DMS79 (cell line): ENCODE data around the gene LIPT2.
A peak's percentile ranks its signal among the peaks of the same experiment; 100 is the strongest.

Experiments used
- DNase-seq: peaks from one replicate; lab custom pipeline; 2025; lab: John Stamatoyannopoulos, UW

The LIPT2 gene

GRCh38 chr11:74504100-74504691 lies 10.7 kb upstream of the LIPT2 start:
- DNase-seq: no peak

DNA sequence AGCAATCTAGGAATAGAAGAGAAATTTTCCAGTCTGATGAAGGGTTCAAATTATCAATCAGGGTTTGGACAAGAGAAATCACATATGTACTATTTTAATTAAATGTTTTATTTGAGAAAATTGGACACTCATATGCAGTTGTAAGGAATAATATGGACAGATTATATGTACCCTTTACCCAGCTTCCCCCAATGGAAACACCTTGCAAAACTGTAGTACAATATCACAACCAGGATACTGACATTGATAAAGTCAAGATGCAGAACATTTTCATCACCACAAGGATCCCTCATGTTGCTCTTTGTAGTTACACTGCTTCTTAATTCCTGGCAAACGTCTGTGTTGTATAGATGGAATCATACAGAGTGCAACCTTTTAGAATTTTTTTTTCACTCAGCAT lies 1.4 kb upstream of the LIPT2 start:
- no peak for DNase-seq

DNA sequence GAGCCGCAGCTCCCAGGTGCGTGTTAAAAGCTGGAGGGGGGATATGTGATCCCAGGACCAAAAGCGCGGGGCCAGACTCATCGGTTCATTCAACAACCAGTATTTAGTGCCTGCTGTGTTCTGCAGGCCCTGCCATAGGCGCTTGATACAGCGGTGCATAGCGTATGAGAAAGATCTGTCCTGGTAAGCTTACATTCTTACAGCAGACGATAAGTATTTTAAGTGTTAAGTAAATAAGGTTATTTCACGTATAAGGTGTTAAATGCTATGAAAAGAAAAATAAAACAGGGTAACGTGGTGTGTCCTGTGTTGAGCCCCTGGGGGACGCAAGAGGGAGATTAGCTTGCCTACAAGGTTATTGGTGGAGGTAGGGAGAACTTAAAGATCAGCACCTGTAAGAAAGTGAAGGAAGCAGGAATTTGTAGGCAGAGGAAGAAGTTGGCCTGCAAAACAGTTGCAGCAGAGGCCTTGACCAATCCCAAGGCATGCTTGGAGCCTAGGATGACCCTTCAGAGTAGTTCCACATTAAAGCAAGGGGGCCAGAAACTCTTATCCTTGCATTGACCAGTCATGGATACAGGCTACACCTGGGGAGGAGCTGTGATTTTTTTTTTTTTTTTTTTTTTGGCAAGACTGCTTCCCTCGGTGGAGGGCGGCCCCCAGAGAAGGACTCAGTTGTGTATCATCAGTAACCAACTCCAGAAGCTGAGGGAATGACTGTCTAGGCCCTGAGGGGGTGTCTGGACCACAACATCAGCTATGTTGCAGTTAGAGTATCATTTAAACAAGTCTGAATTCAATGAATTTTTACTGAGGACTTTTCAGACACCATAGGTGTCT lies 487 bp upstream of the LIPT2 start:
- DNase-seq: peak; percentile 84

DNA sequence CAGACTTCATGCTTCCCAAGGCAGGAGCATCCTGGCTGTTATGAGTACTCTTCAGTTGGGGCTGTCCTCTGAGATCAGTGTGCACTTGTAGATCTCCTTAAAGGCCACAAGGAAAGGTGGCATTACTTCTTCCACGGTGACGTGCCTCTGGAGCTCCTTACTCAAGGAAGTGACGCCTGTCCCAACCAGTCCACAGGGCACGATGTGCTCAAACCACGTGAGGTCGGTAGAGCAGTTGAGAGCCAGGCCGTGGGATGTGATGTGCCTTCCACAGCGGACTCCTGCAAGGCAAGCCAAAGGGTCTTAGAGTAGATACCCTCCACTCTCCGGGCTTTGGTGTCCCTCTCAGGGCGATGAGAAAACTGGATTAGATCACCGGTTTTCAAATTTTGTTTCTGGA lies 1.4 kb downstream of the LIPT2 start:
- DNase-seq: no peak

DNA sequence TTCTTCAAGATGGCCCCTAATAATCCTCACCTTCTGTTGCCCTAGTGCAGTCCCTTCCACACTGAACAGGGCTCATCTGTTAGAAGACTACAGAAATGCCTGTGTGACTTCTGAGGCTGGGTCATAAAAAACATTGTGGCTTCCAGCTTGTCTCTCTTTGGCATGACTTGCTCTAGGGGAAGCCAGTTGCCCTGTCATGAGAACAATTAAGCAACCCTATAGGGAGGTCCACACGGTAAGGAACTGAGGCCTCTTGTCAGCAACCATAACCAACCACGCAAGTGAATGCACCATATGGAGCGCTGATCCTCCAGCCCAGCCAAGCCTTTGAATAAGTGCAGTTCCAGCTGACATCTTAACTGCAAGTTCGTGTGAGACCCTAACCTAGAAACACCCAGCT lies 2.6 kb downstream of the LIPT2 start:
- no peak for DNase-seq

DNA sequence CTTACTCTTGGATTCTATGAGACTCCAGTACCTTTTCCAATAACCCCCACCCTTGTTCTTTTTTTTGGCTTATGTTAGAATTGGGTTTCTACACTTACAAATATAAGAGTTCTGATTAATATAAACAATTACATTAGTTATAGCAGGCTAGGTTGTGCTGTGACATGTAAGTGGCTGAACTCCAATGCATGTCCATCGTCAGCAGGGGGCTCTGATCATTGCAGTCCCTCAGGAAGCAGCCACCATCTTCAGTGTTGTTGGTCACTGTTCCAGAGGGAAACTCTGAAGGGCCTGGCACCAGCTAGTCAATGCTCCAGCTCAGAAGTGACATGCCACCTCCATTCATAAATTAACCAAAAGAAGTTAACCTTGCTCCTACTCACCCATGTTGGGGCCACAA lies 5.6 kb downstream of the LIPT2 start:
- DNase-seq: no peak

DNA sequence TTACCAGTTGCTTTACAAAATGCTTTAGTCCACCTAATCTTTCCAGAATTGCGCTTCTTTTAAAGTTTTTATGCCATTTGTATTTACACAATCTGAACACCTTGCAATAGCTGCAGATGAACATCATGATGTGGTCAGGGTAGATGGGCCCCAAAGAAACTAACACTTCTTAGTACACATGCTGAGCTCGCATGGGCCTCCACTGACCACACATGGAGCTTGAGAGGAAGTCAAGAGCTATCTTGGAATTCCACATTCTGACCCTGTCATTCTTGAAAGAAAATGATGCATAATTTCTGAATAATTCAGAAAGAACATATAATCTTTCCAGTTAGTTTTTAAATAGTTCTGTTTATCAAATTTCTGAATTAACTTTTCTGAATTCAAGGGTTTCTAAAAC lies 7.7 kb downstream of the LIPT2 start:
- no peak for DNase-seq

DNA sequence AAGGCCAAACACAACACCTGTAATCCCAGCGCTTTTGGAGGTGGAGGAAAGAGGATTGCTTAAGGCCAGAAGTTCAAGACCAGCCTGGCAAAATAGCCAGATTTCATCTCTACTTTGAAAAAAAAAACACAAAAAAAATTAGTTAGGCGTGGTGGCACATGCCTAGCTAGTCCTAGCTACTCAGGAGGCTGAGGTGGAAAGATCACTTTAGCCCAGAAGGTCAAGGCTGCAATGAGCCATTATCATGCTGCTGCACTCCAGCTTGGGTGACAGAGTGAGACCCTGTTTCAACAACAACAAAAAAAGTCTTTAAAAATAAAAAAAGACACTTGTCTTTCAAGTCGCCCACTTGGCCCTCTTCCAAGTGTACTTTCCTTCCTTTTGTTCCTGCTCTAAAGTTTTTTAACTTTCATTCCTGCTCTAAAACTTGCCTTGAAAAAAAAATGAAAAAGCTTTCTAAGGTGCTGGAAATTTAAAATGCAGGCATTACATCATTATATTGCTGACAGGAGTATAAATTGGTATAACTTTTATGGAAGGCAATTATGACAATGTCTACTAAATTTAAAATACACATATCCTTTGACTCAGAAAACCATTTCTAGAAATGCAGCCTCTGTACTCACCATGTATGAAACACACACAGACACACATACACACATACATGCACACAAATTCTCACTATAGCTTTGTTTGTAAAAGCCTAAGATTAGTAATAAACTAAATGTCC lies 12.7 kb downstream of the LIPT2 start:
- no peak for DNase-seq

DNA sequence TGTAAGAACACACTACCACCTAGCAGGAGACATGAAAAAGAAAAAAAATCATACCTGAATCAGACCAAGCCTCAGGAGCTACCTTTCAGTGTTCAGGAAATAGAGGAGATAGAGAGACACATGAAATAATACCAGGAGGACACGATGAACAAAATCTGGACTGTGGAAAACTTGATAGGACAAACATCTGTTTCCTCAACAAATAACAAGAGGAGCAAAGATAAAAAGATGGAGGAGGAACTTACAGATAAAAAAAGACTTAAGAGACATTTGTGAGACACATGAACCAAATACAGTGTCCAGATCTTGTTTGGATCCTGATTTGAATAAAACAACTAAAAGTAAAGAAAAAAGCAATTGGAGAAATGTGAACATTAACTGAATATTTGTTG lies 13.8 kb downstream of the LIPT2 start:
- no peak for DNase-seq

DNA sequence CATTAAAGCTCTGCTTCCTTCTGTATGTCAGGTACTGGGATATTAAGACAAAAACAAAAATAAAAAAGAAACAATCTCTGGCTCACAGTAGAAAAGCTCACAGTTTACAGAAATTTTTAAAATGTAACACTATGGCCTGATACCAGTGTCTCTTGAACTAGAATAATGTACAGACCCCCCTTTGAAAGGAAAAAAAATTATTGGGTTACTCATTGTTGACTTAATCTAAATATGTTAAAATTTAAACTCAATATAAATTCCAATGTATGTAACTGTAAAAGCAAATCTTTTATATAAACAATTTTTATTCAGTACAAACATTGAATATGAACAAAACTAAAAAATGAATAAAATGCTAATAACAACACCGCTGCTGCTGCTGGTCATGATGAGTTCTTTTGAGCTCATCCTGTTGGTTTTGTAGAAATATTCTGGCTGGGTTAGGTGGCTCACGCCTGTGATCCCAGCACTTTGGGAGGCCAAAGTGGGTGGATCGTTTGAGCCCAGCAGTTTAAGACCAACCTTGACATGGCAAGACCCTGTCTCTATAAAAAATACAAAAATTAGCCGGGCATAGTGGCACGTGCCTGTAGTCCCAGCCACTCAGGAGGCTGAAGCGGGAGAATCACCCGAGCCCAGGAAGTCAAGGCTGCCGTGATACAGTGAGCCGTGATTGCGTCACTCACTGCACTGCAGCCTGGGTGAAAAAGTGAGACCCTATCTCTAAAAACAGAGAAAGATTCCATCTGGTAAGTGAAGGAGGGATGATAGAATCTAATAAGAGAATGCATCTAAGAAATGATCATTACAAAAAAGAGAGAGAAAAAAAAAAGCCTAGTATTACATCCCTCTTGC lies 14.4 kb downstream of the LIPT2 start:
- DNase-seq: no peak

- DNase-seq: no peak
Measured at GRCh38 chr11:74476536-74476935, 17.0 kb downstream of the LIPT2 start.

DNA sequence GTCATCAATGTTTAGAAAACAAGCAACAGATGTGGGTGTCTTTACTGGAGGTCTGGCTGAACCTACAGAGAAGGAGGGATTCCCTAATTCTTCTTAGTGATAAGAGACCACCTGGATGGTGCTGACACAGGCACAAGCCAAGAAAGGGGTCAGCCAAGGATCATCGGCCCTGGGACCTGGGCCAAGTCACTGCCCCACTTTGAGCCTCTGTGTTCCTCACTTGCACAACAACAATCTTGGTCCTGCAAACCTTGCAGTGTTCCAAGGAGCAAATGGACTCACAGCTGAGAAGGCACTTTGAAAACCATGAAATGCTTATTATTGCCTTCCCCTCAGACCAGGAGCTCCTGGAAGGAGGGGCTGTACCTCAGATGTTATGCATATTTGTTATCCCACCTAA lies 19.2 kb downstream of the LIPT2 start:
- DNase-seq: no peak

DNA sequence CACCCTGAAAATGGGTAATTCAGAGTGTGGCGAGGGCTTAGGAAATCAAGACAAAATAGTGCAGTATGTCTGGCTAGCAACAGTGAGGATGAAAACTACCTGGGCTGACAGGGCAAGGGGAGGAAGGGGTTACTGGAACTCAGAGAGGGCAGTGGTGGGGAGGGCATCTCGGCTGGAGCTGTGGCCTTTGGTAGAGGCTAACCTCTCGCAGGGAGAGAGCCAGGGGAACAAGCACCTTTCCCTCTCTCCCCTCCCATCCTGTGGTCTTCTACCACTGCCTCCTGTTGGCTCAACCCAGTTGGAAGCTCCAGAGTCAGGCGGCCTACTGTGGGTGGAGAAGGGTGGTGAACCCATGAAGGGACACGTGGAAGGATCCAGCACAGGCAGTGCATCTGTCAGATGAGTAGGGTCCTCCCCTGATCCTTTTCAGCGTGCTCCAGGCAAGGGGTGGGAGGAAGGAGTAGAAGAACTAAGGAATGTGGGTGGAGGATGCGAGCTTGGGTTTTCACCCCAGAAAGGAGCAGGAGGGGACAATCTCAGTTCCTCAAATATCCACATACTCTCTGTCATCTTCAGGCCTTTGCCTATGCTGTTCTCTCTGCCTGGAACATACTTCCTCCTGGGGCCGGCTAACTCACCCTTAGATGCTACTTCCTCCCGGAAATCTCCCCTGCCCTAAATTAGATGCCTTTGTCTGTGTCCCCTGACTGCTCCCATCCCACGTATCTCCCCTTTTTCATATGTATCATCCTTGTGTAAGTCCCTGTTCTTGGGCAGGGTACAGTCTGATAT lies 19.9 kb downstream of the LIPT2 start:
- no peak for DNase-seq

DNA sequence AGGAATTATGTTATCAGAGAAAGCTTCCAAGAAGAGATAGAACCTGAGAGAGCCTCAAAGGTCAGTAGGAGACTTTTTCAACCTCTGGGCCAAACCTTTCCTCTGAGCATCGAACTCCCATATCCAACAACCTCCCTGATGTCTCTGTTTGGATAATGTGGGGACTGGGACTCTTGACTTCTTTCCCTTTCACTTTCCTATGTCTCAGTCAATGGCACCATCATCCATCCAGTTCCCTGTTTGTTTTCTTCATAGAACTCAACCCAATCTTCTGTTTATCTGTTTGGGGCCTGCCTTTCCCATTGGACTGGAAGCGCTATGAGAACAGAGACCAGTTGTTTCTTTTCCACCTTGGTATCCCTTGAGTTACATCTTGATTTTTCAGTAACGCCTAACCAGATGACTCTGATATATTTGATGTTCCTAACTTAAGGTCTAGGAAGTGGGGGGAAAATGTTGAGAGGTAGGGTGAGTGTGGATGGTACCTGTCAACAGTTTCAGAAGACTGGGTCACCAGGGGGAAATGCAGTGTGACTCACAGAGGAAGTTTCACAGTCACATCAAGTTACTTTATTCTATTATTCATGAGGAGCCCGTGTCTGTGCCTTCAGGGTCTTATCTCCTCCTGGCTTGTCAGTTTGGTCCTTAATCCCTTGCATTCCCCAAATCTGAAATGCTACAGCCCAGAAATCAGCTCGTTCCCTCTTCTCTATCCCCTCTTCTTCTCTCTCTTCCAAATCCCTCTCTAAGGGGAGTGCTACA lies 21.7 kb downstream of the LIPT2 start:
- no peak for DNase-seq

DNA sequence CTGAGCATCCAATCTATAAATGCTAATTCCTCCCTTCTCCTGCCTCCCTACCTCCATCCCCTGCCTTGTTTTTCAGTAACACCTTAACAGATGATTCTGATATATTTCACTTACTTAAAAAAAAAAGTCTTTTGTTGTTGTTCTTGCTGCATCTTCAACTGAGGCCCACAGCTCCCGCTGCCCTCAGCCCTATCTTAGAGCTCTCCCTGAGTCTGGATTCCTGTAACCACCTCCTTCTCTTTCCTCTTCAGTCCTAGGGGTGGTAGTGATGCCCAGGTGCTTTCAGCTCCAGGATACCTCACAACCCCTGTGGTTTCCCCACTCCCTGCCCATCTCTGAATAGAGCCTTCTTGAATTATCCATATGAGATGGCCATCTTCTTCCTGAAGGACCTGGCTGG lies 22.5 kb downstream of the LIPT2 start:
- DNase-seq: no peak

DNA sequence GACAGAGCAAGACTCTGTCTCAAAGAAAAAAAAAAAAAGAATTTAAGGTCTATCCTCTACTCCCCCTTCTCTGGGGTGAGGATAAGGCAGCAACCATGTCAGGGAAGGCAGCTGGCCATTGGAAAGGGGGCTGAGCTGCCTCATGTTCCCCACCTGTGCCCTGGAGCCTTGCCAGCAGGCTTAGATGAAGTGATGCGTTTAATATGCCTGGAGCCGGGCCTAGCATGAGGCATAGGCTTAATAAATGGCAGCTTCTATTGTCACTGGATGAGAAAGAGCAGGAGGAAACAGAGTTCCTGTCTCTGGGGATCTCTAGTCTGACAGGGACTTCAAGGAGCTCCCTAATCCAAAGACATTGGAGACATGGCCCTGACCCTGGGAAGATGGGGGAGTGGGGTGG lies 23.0 kb downstream of the LIPT2 start:
- peak; percentile 91 for DNase-seq

DNA sequence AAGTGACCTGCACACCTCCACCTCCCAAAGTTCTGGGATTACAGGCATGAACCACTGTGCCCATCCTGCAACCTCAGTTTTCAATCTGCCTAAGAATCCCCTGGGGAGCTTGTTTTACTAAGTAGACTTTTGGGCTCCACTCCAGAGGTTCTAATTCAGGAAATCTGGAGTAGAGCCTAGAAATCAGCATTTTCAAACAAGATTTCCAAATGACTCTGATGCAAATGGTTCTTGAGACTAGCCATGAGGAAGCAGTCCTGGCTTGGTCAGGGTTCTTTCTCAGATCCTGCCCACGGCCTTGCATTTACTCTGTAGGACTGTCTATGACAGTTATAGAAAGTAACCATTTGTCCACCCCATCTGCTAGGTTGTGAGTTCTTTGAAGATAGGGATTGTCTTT lies 24.6 kb downstream of the LIPT2 start:
- DNase-seq: no peak

DNA sequence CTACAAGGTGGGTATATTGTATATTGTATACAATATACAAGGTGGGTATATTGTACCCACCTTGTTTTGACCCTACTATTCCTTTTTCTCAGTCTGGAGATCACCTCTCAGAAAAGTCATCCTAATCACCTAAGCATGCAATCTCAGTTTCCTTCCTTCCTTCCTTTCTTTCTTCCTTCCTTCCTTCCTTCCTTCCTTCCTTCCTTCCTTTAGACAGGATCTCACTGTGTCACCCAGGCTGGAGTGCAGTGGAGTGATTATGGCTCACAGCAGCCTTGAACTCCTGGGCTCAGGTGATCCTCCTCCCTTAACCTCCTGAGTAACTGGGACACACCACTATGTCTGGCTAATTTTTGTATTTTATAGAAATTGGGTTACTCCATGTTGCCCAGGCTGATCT lies 25.0 kb downstream of the LIPT2 start:
- no peak for DNase-seq

GRCh38 chr11:74468058-74468457 lies 25.5 kb downstream of the LIPT2 start:
- DNase-seq: no peak
